ENCODE results near the gene TEX14.
"Not testable (repeated sequence)": the region's sequence is repeated elsewhere in the genome, so short reads cannot be mapped to it uniquely, and the experiment has no call there.

GRCh38 chr17:58657962-58658803, 33.7 kb downstream of the TEX14 start:
- not testable (repeated sequence) for TF ChIP-seq CTCF, POLR2A (IDR thresholded peaks at IDR 0.05)
